OCI-LY7 (cell line): Measurements from ENCODE around the gene SALL4.

Experiments used
- CTCF ChIP-seq: fragments of 200-600 bp; sonication (generic); conservative IDR thresholded peaks from 2 replicates; pipeline ENCODE4 v1.5.1; 2014; ENCODE audit warnings: mild to moderate bottlenecking, antibody characterized with exemption, low read length, moderate library complexity, mixed read lengths
- EZH2phosphoT487 ChIP-seq: fragments of 200-600 bp; sonication (generic); IDR thresholded peaks from 2 replicates; pipeline ENCODE4 v1.6.1; 2018; ENCODE audit warnings: low read depth, borderline replicate concordance, mild to moderate bottlenecking, mixed run types, antibody characterized with exemption, low read length, moderate library complexity, mixed read lengths

GRCh38 chr20:51739722-51740249, 62.5 kb downstream of the SALL4 start:
- TF ChIP-seq CTCF (no peak), EZH2phosphoT487 (no peak)
